Left hindlimb (tissue), 1 donor: ENCODE data around the gene BUB1B.
"Not testable (repeated sequence)": the region's sequence is repeated elsewhere in the genome, so short reads cannot be mapped to it uniquely, and the experiment has no call there.

ENCODE experiments used
- DNase-seq: peaks from one replicate; pipeline ENCODE4 v3.0.0-alpha.2; 2018

Gene BUB1B

DNA sequence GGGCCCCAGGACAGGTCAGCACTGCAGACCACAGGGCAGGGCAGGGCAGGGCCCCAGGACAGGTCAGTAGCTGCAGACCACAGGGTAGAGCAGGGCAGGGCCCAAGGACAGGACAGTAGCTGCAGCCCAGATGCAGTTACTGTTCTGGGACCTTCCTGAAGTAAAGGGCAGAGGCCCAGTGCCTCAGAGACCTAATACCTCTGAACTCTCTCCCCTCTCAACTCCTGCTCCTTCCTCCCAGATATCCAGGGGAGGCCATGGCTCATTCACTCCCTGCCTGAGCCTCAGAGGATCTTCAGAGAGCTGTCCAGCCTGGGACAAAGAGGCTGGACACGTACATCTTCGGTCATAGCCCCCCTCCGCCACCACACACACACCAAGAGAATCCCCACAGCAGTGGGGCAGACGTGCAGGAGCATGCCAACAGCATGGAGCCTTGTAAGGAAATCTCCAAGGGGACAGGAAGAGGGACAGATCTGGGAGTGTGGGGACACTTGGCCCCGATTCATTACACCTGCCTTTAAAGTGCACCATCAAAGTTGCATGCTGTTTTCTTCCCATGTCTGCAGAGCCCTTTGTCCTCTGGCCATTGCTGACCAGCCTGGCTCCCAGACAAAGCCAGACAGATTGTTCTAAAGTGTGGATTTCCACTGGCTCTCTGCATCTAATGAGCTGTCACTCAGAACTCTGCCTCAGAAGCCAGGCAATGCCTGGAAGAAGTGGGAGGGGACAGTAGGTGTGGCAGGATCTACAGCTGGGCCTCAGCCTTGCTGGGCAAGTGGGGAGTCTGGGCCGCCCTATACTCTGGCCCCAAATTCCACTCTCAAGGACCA is 24.2 kb upstream of the BUB1B start:
- no peak for DNase-seq

- DNase-seq, result no peak
These were observed 23.3 kb upstream of the BUB1B start for GRCh38 chr15:40137303-40138200.

DNA sequence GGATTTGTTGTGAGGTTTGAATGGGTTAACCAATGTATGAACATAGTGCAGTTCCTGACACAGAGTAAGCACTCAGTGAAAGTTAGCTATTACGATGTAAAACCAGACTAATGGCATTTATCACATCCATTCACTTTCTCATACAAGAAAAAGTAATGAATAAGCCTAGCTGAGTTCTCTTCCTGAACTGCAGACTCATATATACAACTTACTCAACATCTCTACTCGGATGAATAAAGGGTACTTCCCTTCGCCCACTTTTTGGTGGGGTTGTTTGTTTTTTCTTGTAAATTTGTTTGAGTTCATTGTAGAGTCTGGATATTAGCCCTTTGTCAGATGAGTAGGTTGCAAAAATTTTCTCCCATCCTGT is 22.7 kb upstream of the BUB1B start:
- DNase-seq, result not testable (repeated sequence)

- DNase-seq, result no peak
These were observed 18.4 kb upstream of the BUB1B start for GRCh38 chr15:40142428-40142827.

- no peak for DNase-seq
These were observed 14.8 kb upstream of the BUB1B start for GRCh38 chr15:40146037-40146436.

DNA sequence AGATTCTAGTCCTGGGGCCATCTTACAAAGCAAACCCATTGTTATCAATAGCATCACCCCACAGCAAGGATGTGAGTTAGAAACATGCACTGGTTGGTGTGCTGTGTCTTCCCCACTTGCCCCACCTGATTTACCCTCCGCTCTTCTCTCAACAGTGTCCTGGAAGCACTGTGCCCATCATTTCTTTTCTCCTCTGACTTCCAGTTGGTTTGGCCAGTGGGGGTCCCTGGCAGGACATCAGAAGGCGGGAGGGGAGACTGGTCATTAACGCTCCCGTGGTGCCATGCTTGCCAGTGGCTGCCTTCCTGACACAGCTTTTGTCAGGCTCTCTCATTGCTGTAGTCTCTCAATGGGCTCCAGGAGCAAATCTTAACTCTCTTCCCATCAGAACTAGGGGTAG is 11.5 kb upstream of the BUB1B start:
- DNase-seq, result no peak

GRCh38 chr15:40150163-40150925 is 10.5 kb upstream of the BUB1B start:
- peak; percentile 35 for DNase-seq

- no peak for DNase-seq
These were observed 9.4 kb upstream of the BUB1B start for GRCh38 chr15:40151499-40151898.

DNA sequence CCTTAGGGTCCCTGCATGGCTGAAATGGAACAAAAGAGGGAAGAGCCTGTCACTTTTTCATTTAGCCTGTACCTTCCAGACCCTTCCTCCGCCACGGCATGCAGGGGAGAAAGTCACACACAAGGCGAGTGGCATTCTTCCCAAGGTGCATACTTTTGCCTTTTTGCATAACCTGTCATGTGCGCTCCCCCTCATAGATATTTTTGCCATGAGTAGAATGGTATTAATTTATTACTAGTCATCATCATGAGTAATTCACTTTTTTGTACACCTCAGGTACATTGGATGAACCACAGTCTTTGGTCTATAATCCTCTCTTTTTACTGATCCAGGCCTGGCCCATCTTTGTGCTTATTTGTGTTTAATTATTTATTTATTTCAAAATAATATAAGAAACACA is 8.9 kb upstream of the BUB1B start:
- DNase-seq, result no peak

- DNase-seq, result not testable (repeated sequence)
These were observed 6.0 kb upstream of the BUB1B start for GRCh38 chr15:40154821-40155220.

DNA sequence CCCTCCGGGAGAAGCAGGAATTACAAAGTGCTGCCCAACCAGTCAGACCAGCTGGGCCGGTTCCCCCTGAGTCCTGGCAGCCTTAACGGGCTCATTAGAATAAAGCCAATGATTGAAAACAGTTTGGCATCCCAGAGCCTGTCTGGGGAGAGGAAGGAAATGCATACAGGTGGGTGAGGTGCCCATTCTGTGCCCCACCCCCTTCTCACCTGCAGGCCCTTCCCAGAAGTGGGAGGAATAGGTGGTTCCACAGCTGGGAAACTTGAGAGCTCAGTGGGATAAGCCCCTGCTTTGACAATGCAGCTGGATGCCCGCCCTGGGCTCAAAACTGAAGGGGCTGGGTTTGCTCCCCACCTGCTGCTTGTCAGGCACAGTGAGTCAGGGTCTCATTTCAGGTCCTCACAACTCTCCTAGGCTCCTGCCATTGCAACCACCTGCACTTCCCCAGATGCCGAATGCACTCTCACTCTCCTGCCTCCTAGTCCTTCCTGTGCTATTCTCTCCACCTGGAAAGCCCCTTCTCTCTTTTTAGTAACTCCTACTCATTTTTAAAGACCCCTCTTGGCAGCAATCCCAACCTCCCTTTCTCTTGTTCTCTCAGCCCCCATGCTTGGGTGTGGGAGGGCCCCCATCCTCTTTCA is 5.5 kb upstream of the BUB1B start:
- no peak for DNase-seq

DNA sequence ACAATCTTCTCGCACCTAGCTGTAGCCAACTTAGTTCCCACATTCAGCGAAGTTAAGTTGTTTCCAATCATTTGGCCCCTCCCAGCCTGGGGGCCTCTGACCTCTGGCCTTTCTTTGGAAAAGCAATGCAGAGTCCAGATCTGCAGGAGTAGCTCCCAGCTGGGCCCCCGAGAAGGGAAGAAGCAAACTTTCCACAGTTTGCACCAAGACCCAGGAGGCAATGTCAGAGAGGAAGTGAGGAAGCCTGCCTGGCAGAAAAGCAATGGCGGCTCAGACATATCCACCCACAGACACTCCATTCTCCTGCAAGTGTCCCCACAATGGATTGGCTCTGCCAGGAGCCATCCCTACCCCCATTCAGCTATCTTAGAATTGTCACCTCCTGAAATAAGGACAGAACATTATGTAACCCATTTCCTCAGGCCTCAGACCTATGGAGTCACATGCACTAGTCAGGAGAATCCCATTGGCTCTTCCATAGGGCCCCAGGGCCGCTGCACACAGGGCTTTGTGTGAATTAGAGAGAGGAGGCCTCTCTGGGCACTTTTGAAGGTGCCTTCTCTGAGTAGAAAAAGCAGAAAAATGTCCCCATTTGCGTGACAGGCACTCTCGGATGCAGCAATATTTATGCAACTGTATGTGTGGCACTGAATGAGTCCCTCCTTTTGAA is 3.0 kb upstream of the BUB1B start:
- DNase-seq, result no peak

DNA sequence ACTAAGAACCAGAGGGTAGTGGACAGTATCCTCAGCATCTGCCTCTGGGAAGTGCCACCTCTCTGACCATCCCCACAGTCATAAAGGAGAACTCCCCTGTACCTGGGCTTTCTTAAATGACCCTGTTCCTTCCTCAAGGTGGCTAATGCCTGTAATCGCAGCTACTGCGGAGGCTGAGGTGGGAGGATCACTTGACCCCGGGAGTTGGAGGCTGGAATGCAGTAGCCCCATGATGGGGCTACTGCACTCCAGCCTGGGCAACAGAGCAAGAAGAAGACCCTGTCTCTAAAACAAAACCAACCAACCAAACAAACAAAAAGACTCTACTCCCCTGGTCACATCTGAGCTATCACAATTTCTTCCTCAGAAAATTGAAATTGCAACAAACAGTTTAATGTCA is 848 bp upstream of the BUB1B start:
- DNase-seq, result no peak

DNA sequence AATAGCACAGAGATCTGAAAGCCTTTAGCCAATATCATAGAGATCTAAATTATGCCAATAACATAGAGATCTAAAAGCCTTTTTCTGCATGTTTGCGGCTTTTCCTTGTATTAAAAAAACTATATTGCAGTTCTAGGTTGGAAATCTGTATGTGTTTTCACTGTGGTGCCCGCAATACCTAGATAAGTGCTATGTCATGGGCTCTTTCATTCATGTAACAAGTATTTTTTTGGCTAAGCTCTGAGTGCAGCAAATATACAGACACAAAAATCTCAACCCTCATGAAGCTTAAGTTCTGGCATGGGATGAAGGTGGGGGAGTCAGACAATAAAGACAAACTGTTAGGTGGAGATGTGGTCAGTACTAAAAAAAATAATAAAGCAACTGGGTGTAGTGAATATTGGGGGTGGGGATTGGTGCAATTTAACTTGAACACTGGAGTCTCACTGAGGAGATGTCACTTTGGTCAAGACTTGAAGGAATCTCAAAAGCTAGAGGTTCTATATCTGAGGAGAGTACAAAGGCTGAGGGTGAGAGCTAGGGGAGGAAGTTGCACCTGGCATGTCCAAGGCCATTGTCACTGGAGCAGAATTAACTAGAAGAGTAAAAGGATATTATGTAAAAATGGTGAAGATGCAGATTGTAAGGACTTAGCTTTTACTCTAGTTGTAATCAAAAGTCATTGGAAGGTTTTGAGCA is 973 bp downstream of the BUB1B start:
- DNase-seq, result no peak

- no peak for DNase-seq
These were observed 1.7 kb downstream of the BUB1B start for GRCh38 chr15:40162552-40162951.

DNA sequence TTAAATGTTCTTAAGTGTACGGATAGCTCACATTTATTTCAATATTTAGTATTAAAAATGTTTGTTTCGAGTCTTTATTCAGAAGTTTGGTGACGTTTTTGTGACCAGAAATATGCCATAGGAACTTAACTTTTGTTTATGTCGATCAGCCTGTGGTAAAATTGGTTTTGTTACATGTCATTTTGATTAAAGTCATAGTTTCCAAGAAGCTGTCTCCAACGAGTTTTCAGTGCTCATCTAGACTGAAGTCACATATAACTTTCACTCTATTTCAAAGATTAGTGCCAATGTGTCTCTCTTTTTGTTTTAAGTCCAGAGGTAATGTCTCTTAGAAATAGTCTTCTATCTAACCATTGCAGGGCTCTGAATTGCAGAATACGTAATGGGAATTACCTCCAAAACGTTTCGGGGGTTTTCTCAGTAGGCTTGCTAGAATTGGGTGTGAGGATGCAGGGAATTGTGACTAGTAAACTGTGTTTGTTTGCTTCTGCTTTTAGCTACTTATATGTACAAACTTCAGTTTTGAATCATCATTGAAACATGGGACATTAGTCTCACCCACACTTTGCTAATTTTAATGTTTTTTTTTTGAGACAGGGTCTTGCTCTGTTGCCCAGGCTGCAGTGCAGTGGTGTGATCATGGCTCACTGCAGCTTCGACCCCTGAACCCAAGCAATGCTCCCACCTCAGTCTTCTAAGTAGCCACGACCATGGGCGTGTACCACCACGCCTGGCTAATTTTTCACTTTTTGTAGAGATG is 3.0 kb downstream of the BUB1B start:
- no peak for DNase-seq

DNA sequence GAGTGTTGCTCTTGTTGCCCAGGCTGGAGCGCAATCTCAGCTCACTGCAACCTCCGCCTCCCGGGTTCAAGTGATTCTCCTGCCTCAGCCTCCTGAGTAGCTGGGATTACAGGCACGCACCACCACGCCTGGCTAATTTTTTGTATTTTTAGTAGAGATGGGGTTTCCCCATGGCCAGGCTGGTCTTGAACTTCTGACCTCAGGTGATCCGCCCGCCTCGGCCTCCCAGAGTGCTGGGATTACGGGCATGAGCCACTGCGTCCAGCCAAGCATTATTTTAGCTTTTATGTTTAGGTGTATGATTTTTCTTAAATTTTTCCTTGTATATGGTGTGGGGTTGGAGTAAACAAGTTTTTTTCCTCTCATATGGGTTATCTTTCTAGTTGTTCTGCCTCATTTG is 6.5 kb downstream of the BUB1B start:
- not testable (repeated sequence) for DNase-seq

- no peak for DNase-seq
These were observed 14.3 kb downstream of the BUB1B start for GRCh38 chr15:40175160-40175559.

DNA sequence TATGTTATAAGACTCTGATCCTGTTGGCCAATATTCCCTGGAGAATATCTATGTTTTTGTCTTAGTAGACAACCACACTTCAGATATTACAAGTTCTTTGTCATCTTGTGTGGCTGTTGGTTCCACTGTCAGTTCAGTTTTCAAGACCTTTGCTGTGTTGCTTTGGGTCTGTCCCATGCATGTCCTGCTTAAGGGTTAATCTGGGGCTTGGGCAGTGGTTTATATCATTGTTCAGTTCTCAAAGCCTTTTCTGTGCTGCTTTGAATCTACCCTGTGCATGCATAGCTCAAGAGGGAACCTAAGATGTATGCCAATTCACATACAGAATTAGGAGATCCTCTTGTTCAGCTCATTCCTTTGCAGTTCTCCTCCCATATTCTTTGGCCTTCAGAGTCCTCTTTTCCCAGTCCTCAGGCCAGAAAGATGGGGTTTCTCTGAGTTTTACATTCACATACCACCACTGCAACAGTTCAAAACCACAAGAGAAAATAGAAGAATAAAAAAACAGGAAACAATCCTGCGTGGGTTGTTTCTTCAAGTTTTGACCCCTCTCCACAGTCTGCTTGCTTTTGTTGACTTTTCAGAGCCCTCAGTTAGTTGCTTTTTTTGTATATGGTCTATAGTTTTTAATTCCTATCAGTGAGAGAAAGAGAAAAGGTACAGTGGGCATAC is 21.6 kb downstream of the BUB1B start:
- DNase-seq, result no peak
